CD4-positive, alpha-beta T cell (primary cell): Measurements from ENCODE around the gene NXNL2. TPM values are rescaled to one million over a fixed set of nuclear protein-coding genes. Genes with fewer than 3 reads are reported as not detected.

Experiments
- ATAC-seq: fragments of 200-7000 bp; cut with Tn5 transposase; one replicate; pipeline ENCODE4 v1.10.0; 2022; ENCODE audit warnings: mild to moderate bottlenecking; ENCODE audit not compliant: poor library complexity
- CTCF ChIA-PET: fragments of 350-600 bp; sonication (Branson Sonifier 250); formaldehyde crosslinking; loops from one replicate; lab custom pipeline; 2021; ENCODE audit warnings: antibody characterized with exemption, inconsistent platforms; lab: Charles Lee
- POLR2A ChIA-PET: fragments of 350-600 bp; sonication (Branson Sonifier 250); formaldehyde crosslinking; loops from one replicate; lab custom pipeline; 2021; ENCODE audit warnings: antibody characterized with exemption, inconsistent platforms; lab: Charles Lee
- DNase-seq, 14 experiments: peaks; one replicate each; pipeline ENCODE4 v3.0.0-alpha.2; 2013 to 2020; ENCODE audit warnings: mixed read lengths in 2 of 14
- H3K27ac ChIP-seq, 2 donors: one replicate each; pipeline versions ENCODE4 v1.5.1 to v1.7.0; 2013; ENCODE audit warnings: low read length in 2 of 2, low read depth in 1 of 2, mild to moderate bottlenecking in 1 of 2
- H3K27me3 ChIP-seq, 2 experiments: 1 replicate in 1 of 2; 2 replicates in 1 of 2; pipeline versions ENCODE4 v1.6.1 to v1.7.0; 2013; ENCODE audit warnings: low read length in 2 of 2, control low read depth in 1 of 2, mild to moderate bottlenecking in 1 of 2, moderate library complexity in 1 of 2; ENCODE audit not compliant: insufficient read depth in 2 of 2, control insufficient read depth in 1 of 2
- H3K36me3 ChIP-seq: one replicate; pipeline ENCODE4 v1.6.1; 2013; ENCODE audit warnings: low read length, control low read depth; ENCODE audit not compliant: insufficient read depth
- H3K4me1 ChIP-seq: one replicate; pipeline ENCODE4 v1.6.1; 2013; ENCODE audit warnings: low read length, control low read depth; ENCODE audit not compliant: insufficient read depth
- H3K4me3 ChIP-seq: one replicate; pipeline ENCODE4 v1.5.1; 2013; ENCODE audit warnings: mild to moderate bottlenecking, low read length, moderate library complexity
- H3K9me3 ChIP-seq, 2 experiments: 1 replicate in 1 of 2; 2 replicates in 1 of 2; pipeline versions ENCODE4 v1.6.1 to v1.7.0; 2013; ENCODE audit warnings: low read length in 2 of 2, mild to moderate bottlenecking in 2 of 2, control low read depth in 1 of 2, moderate library complexity in 1 of 2; ENCODE audit not compliant: control insufficient read depth in 1 of 2, insufficient read depth in 1 of 2
- H3K27ac Mint-ChIP-seq: one replicate; pipeline ENCODE4 v1.8.0; 2020; ENCODE audit warnings: mixed read lengths
- H3K27me3 Mint-ChIP-seq: one replicate; pipeline ENCODE4 v1.8.0; 2021; ENCODE audit warnings: mixed read lengths
- H3K36me3 Mint-ChIP-seq: one replicate; pipeline ENCODE4 v1.8.0; 2021; ENCODE audit warnings: low read depth, mixed read lengths
- H3K4me1 Mint-ChIP-seq: one replicate; pipeline ENCODE4 v1.8.0; 2021; ENCODE audit warnings: low read depth, mixed read lengths
- H3K4me3 Mint-ChIP-seq: one replicate; pipeline ENCODE4 v1.8.0; 2020; ENCODE audit warnings: mild to moderate bottlenecking, mixed read lengths
- H3K9me3 Mint-ChIP-seq: one replicate; pipeline ENCODE4 v1.8.0; 2020; ENCODE audit warnings: mixed read lengths
- CTCF ChIP-seq: fragments of 200-600 bp; IDR thresholded peaks from one replicate; pipeline ENCODE4 v1.8.0; 2022; ENCODE audit warnings: antibody characterized with exemption, mild to moderate bottlenecking
- intact Hi-C, 2 experiments: fragments of 100-400 bp; cut with DNase I in 1 of 2; cut with micrococcal nuclease in 1 of 2; formaldehyde crosslinking; loops; one replicate each; pipeline versions ENCODE4 v1.15.1 to v1.9.0; 2023 to 2025; cut with DNase I, micrococcal nuclease
- total RNA-seq, 174 experiments: library from RNA in 2 of 174; stranded (reverse) in 2 of 174; gene quantifications; one replicate each; pipeline ENCODE4 v1.2.3 and lab custom pipeline; 2021 to 2026

Gene NXNL2
- total RNA-seq, 2 experiments from 2014 or later, result not detected

DNA sequence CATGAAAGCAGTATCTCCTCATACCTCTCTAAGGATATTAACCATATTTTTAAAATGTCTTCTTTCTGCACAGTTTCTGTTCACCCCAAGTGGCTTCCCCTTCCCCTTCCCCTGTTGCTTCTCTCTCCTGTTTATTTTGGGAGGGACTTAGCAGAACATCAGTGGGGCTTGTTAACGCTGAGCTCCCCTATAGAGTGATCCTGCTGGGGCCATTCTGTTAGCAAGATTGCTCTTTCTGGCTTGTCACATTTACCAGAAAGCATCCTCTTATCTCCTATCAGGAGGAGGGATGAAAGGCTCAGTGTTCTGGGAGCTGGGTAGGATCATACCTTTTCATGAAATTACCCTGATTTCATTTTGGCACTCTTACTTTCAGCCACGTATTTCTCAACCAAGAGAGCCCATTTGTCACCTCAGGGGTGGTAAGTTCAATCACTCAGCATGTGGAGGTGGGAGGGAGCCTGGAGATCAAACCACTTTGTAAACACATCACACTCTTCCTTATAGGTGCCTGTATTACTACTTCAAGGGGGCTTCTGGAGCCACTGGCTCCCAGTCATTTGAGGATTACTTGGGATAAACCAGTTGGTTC lies 16.7 kb downstream of the NXNL2 start:
- ChIA-PET POLR2A (no interaction called here), CTCF (no interaction called here)
- Mint-ChIP-seq H3K4me3 (no peak overlapping the region), H3K4me1 (no peaks in the 10 kb centered on the region), H3K36me3 (no peaks in the 10 kb centered on the region), H3K27ac (no peak overlapping the region), H3K9me3 (no peaks in the 10 kb centered on the region), H3K27me3 (peaks cover 8% of the 10 kb centered on the region)
- DNase-seq (no peak), ATAC-seq (no peak)
- Histone ChIP-seq H3K27me3 (peaks cover 0 to 3% of the 10 kb centered on the region in 2 experiments), H3K4me1 (no peaks in the 10 kb centered on the region), H3K27ac (no peak overlapping the region), H3K36me3 (no peaks in the 10 kb centered on the region), H3K4me3 (no peak overlapping the region), H3K9me3 (peaks cover 0 to 12% of the 10 kb centered on the region in 2 experiments)
- intact Hi-C loops, result no loop called here
- no peak for TF ChIP-seq CTCF

- no peak overlapping the region for H3K27ac ChIP-seq
- CTCF ChIA-PET, result no interaction called here
- peaks cover 0 to 5% of the 10 kb centered on the region in 2 experiments for H3K27me3 ChIP-seq
- no peaks in the 10 kb centered on the region for H3K4me1 ChIP-seq
- Mint-ChIP-seq H3K9me3 (no peaks in the 10 kb centered on the region), H3K4me3 (no peak overlapping the region), H3K36me3 (no peaks in the 10 kb centered on the region), H3K27ac (no peak overlapping the region), H3K27me3 (peaks cover 8% of the 10 kb centered on the region), H3K4me1 (no peaks in the 10 kb centered on the region)
- no peaks in the 10 kb centered on the region for H3K36me3 ChIP-seq
- ATAC-seq, result no peak
- H3K9me3 ChIP-seq, result peaks cover 0 to 12% of the 10 kb centered on the region in 2 experiments
- intact Hi-C loops, result no loop called here
- H3K4me3 ChIP-seq, result no peak overlapping the region
- no peak for DNase-seq
- POLR2A ChIA-PET, result no interaction called here
- no peak for TF ChIP-seq CTCF
Observed at GRCh38 chr9:88553350-88553749, 18.4 kb downstream of the NXNL2 start.

- H3K27ac ChIP-seq, result no peak overlapping the region
- Mint-ChIP-seq H3K27ac (no peak overlapping the region), H3K27me3 (peaks cover 3% of the 10 kb centered on the region), H3K36me3 (no peaks in the 10 kb centered on the region), H3K4me3 (no peak overlapping the region), H3K9me3 (no peaks in the 10 kb centered on the region), H3K4me1 (no peaks in the 10 kb centered on the region)
- H3K4me1 ChIP-seq, result no peaks in the 10 kb centered on the region
- intact Hi-C loops, result no loop called here
- H3K9me3 ChIP-seq, result peaks cover 0 to 6% of the 10 kb centered on the region in 2 experiments
- ChIA-PET POLR2A (no interaction called here), CTCF (no interaction called here)
- H3K4me3 ChIP-seq, result no peak overlapping the region
- TF ChIP-seq CTCF, result no peak
- H3K36me3 ChIP-seq, result no peaks in the 10 kb centered on the region
- ATAC-seq (no peak), DNase-seq (no peak)
- H3K27me3 ChIP-seq, result peaks cover 0 to 5% of the 10 kb centered on the region in 2 experiments
Observed at GRCh38 chr9:88555268-88555980, 20.4 kb downstream of the NXNL2 start.
